BE2C (cell line): ENCODE data around the gene NAV1.
"Not testable (repeated sequence)": the region's sequence is repeated elsewhere in the genome, so short reads cannot be mapped to it uniquely, and the experiment has no call there.

ENCODE experiments used
- DNase-seq: peaks from one replicate; pipeline ENCODE4 v3.0.0-alpha.2; 2020
- H3K27me3 ChIP-seq: fragments of 250-450 bp; sonication (Bioruptor Pico); 2 replicates; pipeline ENCODE4 v1.5.1; 2020; ENCODE audit warnings: mild to moderate bottlenecking
- H3K36me3 ChIP-seq: fragments of 250-450 bp; sonication (Bioruptor Pico); 2 replicates; pipeline ENCODE4 v1.5.1; 2020; ENCODE audit warnings: mild to moderate bottlenecking
- H3K4me1 ChIP-seq: fragments of 250-450 bp; sonication (Bioruptor Pico); 2 replicates; pipeline ENCODE4 v1.5.1; 2020
- H3K4me3 ChIP-seq: 2 replicates; pipeline ENCODE4 v1.5.1; 2011; ENCODE audit warnings: low read depth, low read length
- H3K9me3 ChIP-seq: fragments of 250-450 bp; sonication (Bioruptor Pico); 2 replicates; pipeline ENCODE4 v1.5.1; 2020
- TF ChIP-seq, protein P1 (sequence below): IDR thresholded peaks from 2 replicates; pipeline ENCODE4 v1.5.1; 2012; ENCODE audit warnings: mild to moderate bottlenecking, low read depth, low read length

Gene NAV1

GRCh38 chr1:201575912-201576311, 37.0 kb downstream of the NAV1 start:
- H3K36me3 ChIP-seq = no peaks in the 10 kb centered on the region
- TF ChIP-seq, protein P1, sequence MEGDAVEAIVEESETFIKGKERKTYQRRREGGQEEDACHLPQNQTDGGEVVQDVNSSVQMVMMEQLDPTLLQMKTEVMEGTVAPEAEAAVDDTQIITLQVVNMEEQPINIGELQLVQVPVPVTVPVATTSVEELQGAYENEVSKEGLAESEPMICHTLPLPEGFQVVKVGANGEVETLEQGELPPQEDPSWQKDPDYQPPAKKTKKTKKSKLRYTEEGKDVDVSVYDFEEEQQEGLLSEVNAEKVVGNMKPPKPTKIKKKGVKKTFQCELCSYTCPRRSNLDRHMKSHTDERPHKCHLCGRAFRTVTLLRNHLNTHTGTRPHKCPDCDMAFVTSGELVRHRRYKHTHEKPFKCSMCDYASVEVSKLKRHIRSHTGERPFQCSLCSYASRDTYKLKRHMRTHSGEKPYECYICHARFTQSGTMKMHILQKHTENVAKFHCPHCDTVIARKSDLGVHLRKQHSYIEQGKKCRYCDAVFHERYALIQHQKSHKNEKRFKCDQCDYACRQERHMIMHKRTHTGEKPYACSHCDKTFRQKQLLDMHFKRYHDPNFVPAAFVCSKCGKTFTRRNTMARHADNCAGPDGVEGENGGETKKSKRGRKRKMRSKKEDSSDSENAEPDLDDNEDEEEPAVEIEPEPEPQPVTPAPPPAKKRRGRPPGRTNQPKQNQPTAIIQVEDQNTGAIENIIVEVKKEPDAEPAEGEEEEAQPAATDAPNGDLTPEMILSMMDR = no peak
- H3K4me1 ChIP-seq = peaks cover 4% of the 10 kb centered on the region
- DNase-seq = no peak
- H3K4me3 ChIP-seq = no peak overlapping the region
- no peaks in the 10 kb centered on the region for H3K27me3 ChIP-seq
- no peaks in the 10 kb centered on the region for H3K9me3 ChIP-seq

- Histone ChIP-seq H3K27me3 (no peaks in the 10 kb centered on the region), H3K36me3 (no peaks in the 10 kb centered on the region), H3K4me1 (no peaks in the 10 kb centered on the region; the same call in 1 of the 2 replicates), H3K9me3 (no peaks in the 10 kb centered on the region), H3K4me3 (no peak overlapping the region)
- TF ChIP-seq, protein P1 = no peak
- DNase-seq = no peak
Observed at GRCh38 chr1:201576914-201577313, 38.0 kb downstream of the NAV1 start.

DNA sequence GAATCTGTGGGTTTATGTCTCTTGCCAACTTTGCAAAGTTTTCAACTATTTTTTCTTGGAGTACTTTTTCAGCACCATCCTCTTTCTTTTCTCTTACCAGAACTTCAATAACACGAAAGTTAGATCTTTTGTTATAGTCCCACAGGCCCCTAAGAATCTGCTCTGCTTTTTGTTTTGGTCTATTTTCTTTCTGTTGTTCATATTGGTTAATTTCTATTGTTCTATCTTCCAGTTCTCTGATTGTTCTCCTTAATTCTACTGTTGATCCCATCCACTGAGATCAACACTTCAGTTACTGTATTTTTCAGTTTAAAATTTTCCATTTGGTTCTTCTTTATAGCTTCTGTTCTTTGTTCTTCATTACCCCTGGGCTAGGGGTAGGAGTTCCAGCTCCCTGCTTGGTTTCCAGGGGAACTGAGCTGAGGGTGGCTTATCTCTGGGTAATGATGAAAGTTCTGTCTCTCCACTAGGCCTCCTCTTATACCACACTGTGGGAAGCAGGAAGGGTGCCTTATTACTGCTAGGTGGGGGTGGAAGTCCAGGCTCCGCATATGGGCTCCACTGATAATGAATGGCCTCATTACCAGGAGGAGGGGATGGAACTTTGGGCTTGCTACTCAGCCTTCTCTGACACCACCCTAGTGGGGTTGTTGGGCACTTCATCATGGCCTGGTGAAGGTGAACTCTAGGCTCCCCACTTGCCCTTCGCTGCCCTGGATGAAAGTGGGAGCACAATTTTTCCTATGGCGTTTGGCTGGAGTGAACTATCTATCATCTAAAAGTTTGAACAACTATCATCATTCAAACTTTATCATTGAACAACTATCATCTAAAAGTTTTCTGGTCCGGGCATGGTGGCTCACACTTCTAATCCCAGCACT, 39.3 kb downstream of the NAV1 start:
- Histone ChIP-seq H3K4me3 (no peak overlapping the region), H3K4me1 (peaks cover 10% of the 10 kb centered on the region), H3K27me3 (no peaks in the 10 kb centered on the region), H3K9me3 (no peaks in the 10 kb centered on the region), H3K36me3 (no peaks in the 10 kb centered on the region)
- TF ChIP-seq, protein P1 = no peak
- DNase-seq = no peak

DNA sequence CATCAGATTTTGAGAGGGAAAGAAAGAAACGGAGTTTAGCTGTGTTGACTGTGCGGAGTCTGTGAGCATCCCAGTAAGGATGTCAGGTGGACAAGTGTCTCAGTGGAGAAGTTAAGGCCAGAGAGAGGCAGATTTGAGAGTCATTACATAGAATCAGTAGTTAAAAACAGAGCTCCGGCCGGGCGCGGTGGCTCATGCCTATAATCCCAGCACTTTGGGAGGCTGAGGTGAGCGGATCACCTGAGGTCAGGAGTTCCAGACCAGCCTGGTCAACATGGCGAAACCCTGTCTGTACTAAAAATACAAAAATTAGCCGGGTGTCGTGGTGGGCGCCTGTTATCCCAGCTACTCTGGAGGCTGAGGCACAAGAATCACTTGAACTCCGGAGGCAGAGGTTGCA, 42.4 kb downstream of the NAV1 start:
- H3K9me3 ChIP-seq, H3K27me3 ChIP-seq, H3K36me3 ChIP-seq, H3K4me3 ChIP-seq, DNase-seq: not testable (repeated sequence)
- H3K4me1 ChIP-seq = peaks cover 20% of the 10 kb centered on the region

- no peaks in the 10 kb centered on the region for H3K36me3 ChIP-seq
- TF ChIP-seq, protein P1 = no peak
- no peaks in the 10 kb centered on the region for H3K9me3 ChIP-seq
- no peaks in the 10 kb centered on the region for H3K27me3 ChIP-seq
- H3K4me3 ChIP-seq = no peak overlapping the region
- peaks cover 20% of the 10 kb centered on the region for H3K4me1 ChIP-seq
- no peak for DNase-seq
Observed at GRCh38 chr1:201582705-201583442, 43.9 kb downstream of the NAV1 start.

GRCh38 chr1:201583663-201584062, 44.7 kb downstream of the NAV1 start:
- Histone ChIP-seq H3K4me1 (peaks cover 20% of the 10 kb centered on the region), H3K4me3 (no peak overlapping the region), H3K27me3 (no peaks in the 10 kb centered on the region), H3K36me3 (no peaks in the 10 kb centered on the region), H3K9me3 (no peaks in the 10 kb centered on the region)
- no peak for DNase-seq
- TF ChIP-seq, protein P1 = no peak
